ENCODE measurements around the gene KRTAP16-1.

- TF ChIP-seq CTCF (IDR thresholded peaks at IDR 0.05; ENCODE audit: poor library complexity, severe bottlenecking): no peak
- TF ChIP-seq POLR2AphosphoS5 (IDR thresholded peaks at IDR 0.05): no peak
- no peak for TF ChIP-seq EP300 (conservative IDR thresholded peaks at IDR 0.05; ENCODE audit: poor library complexity, severe bottlenecking)
- TF ChIP-seq EZH2 (IDR thresholded peaks at IDR 0.05; ENCODE audit: borderline replicate concordance, insufficient read depth, low read length, poor library complexity, severe bottlenecking): no peak
- TF ChIP-seq SMC3 (conservative IDR thresholded peaks at IDR 0.05; ENCODE audit: poor library complexity): no peak
- no peak for TF ChIP-seq RAD21 (conservative IDR thresholded peaks at IDR 0.05)
Measured at GRCh38 chr17:41333098-41333497, 24.0 kb upstream of the KRTAP16-1 start.

Measured in neural cell (in vitro differentiated cells).